Astrocyte (in vitro differentiated cells and primary cell): Measurements from ENCODE around the gene RINL. TPM values are rescaled to one million over a fixed set of nuclear protein-coding genes. Genes with fewer than 3 reads are reported as not detected.

Experiments
- DNase-seq: peaks from one replicate; pipeline ENCODE4 v3.0.0-alpha.2; 2010; ENCODE audit warnings: low read depth
- FAIRE-seq: peaks from 2 replicates; lab custom pipeline; 2011; peaks lifted over from hg19 to GRCh38; lab: Jason Lieb, UNC
- H2AFZ ChIP-seq: 2 replicates; pipeline ENCODE4 v1.6.0; 2012; ENCODE audit warnings: low read depth, low read length, inconsistent platforms
- H3K27ac ChIP-seq: 2 replicates; pipeline ENCODE4 v1.5.1; 2011; ENCODE audit warnings: low read depth, low read length, inconsistent platforms
- H3K27me3 ChIP-seq: 2 replicates; pipeline ENCODE4 v1.6.0; 2011; ENCODE audit warnings: low read length, inconsistent platforms; ENCODE audit not compliant: insufficient read depth
- H3K36me3 ChIP-seq: 2 replicates; pipeline ENCODE4 v1.5.1; 2011; ENCODE audit warnings: low read length, inconsistent platforms; ENCODE audit not compliant: insufficient read depth
- H3K4me1 ChIP-seq: 2 replicates; pipeline ENCODE4 v1.5.1; 2011; ENCODE audit warnings: low read length, inconsistent platforms; ENCODE audit not compliant: insufficient read depth
- H3K4me2 ChIP-seq: 2 replicates; pipeline ENCODE4 v1.6.0; 2012; ENCODE audit warnings: low read length, inconsistent platforms
- H3K4me3 ChIP-seq: 2 replicates; pipeline ENCODE4 v1.5.1; 2011; ENCODE audit warnings: low read depth, mild to moderate bottlenecking, low read length, inconsistent platforms; ENCODE audit not compliant: insufficient read depth
- H3K79me2 ChIP-seq: 2 replicates; pipeline ENCODE4 v1.6.0; 2012; ENCODE audit warnings: mild to moderate bottlenecking, low read length, inconsistent platforms; ENCODE audit not compliant: insufficient read depth
- H3K9ac ChIP-seq: 2 replicates; pipeline ENCODE4 v1.6.0; 2012; ENCODE audit warnings: mild to moderate bottlenecking, low read length, inconsistent platforms
- H3K9me3 ChIP-seq: 2 replicates; pipeline ENCODE4 v1.5.1; 2012; ENCODE audit warnings: low read depth, mild to moderate bottlenecking, low read length, inconsistent platforms; ENCODE audit not compliant: insufficient read depth
- H4K20me1 ChIP-seq: 2 replicates; pipeline ENCODE4 v1.6.0; 2012; ENCODE audit warnings: low read length, inconsistent platforms; ENCODE audit not compliant: insufficient read depth
- H3K27ac Mint-ChIP-seq: one replicate; pipeline ENCODE4 v1.8.0; 2021; ENCODE audit warnings: mild to moderate bottlenecking, mixed read lengths; ENCODE audit not compliant: unreplicated experiment
- H3K27me3 Mint-ChIP-seq: one replicate; pipeline ENCODE4 v1.8.0; 2021; ENCODE audit warnings: low read depth, mixed read lengths; ENCODE audit not compliant: unreplicated experiment
- H3K36me3 Mint-ChIP-seq: one replicate; pipeline ENCODE4 v1.8.0; 2021; ENCODE audit warnings: low read depth, mixed read lengths; ENCODE audit not compliant: unreplicated experiment
- H3K4me1 Mint-ChIP-seq: one replicate; pipeline ENCODE4 v1.8.0; 2021; ENCODE audit warnings: low read depth, mixed read lengths; ENCODE audit not compliant: unreplicated experiment
- H3K4me3 Mint-ChIP-seq: one replicate; pipeline ENCODE4 v1.8.0; 2021; ENCODE audit warnings: mild to moderate bottlenecking, moderate library complexity, mixed read lengths; ENCODE audit not compliant: unreplicated experiment
- H3K9me3 Mint-ChIP-seq: one replicate; pipeline ENCODE4 v1.8.0; 2021; ENCODE audit warnings: mild to moderate bottlenecking, mixed read lengths; ENCODE audit not compliant: unreplicated experiment
- EZH2 ChIP-seq: IDR thresholded peaks from 2 replicates; pipeline ENCODE4 v1.6.1; 2012; ENCODE audit warnings: mild to moderate bottlenecking, low read length, inconsistent platforms; ENCODE audit not compliant: insufficient read depth
- total RNA-seq: library from RNA; stranded (reverse); gene quantifications from 2 replicates; pipeline ENCODE4 v1.2.1, GENCODE V29; 2021
- TF ChIP-seq, protein P1 (sequence below): IDR thresholded peaks from 2 replicates; pipeline ENCODE4 v1.5.1; 2011; ENCODE audit warnings: low read depth, mild to moderate bottlenecking, inconsistent platforms, low read length, moderate library complexity; ENCODE audit not compliant: insufficient read depth

RINL gene
- total RNA-seq, 1 donor from 2014 or later = 1.3 TPM

DNA sequence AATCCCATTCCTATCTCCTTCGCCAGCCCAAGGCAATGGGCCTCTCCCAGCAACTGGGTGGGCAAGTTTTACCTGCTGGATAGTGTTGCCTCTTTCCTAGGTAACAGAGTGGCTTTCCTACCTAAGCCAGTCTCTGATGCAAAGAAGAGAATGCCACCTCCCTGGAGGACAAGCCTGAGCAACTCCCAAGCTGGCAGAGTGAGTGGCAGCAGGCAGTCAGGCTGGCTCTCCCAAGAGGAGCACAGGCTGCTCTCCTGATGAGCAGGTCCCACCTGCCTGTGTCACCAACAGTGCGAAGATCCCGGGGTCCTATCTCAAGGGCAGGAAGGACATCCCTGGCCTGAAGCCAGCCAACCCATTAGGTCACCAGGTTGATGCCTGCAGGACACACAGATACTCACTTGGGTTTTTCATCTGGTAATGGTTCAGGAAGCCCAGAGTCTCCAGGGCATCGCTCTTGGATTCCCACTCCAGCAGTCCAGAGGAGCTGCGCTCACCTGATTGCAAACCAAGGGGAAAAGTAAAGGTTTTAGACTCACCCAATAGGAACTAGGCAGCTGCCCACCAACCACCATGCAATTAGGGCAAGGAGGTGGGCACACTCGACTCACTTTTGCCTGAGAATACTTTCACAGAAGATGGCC lies 41.0 kb downstream of the RINL start:
- no peak overlapping the region for H3K9ac ChIP-seq
- Mint-ChIP-seq H3K36me3 (peaks cover 29% of the 10 kb centered on the region), H3K4me1 (peaks cover 11% of the 10 kb centered on the region), H3K27me3 (no peaks in the 10 kb centered on the region), H3K27ac (no peak overlapping the region), H3K9me3 (no peaks in the 10 kb centered on the region), H3K4me3 (peak overlapping the region; percentile 40)
- no peak overlapping the region for H3K4me2 ChIP-seq
- FAIRE-seq = no peak
- H3K4me3 ChIP-seq = no peak overlapping the region
- no peak for TF ChIP-seq EZH2
- TF ChIP-seq, protein P1, sequence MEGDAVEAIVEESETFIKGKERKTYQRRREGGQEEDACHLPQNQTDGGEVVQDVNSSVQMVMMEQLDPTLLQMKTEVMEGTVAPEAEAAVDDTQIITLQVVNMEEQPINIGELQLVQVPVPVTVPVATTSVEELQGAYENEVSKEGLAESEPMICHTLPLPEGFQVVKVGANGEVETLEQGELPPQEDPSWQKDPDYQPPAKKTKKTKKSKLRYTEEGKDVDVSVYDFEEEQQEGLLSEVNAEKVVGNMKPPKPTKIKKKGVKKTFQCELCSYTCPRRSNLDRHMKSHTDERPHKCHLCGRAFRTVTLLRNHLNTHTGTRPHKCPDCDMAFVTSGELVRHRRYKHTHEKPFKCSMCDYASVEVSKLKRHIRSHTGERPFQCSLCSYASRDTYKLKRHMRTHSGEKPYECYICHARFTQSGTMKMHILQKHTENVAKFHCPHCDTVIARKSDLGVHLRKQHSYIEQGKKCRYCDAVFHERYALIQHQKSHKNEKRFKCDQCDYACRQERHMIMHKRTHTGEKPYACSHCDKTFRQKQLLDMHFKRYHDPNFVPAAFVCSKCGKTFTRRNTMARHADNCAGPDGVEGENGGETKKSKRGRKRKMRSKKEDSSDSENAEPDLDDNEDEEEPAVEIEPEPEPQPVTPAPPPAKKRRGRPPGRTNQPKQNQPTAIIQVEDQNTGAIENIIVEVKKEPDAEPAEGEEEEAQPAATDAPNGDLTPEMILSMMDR = no peak
- no peaks in the 10 kb centered on the region for H3K27me3 ChIP-seq
- H3K27ac ChIP-seq = no peak overlapping the region
- H2AFZ ChIP-seq = no peak overlapping the region
- no peaks in the 10 kb centered on the region for H3K9me3 ChIP-seq
- no peak for DNase-seq
- peaks cover 63% of the 10 kb centered on the region for H4K20me1 ChIP-seq
- H3K4me1 ChIP-seq = peaks cover 17% of the 10 kb centered on the region
- H3K79me2 ChIP-seq = peaks cover 20% of the 10 kb centered on the region
- H3K36me3 ChIP-seq = peaks cover 62% of the 10 kb centered on the region

- Histone ChIP-seq H3K79me2 (peaks cover 12% of the 10 kb centered on the region), H3K27ac (no peak overlapping the region), H2AFZ (no peak overlapping the region), H3K4me3 (no peak overlapping the region), H3K4me2 (no peak overlapping the region), H3K9ac (no peak overlapping the region), H3K9me3 (no peaks in the 10 kb centered on the region), H4K20me1 (peaks cover 56% of the 10 kb centered on the region), H3K27me3 (no peaks in the 10 kb centered on the region), H3K4me1 (peaks cover 21% of the 10 kb centered on the region), H3K36me3 (peaks cover 56% of the 10 kb centered on the region)
- Mint-ChIP-seq H3K27ac (no peak overlapping the region), H3K9me3 (no peaks in the 10 kb centered on the region), H3K27me3 (no peaks in the 10 kb centered on the region), H3K36me3 (peaks cover 24% of the 10 kb centered on the region), H3K4me3 (no peak overlapping the region), H3K4me1 (peaks cover 13% of the 10 kb centered on the region)
- TF ChIP-seq EZH2 = no peak
- TF ChIP-seq, protein P1 = no peak
- DNase-seq (no peak), FAIRE-seq (no peak)
These were observed 41.7 kb downstream of the RINL start for GRCh38 chr19:38836159-38836982.
